GM21447 (cell line): ENCODE measurements around the gene TERC.

Source experiments
- ATAC-seq: cut with Tn5 transposase; IDR thresholded peaks from one replicate; pipeline ENCODE4 v1.9.1; 2021; ENCODE audit not compliant: unreplicated experiment

TERC gene

DNA sequence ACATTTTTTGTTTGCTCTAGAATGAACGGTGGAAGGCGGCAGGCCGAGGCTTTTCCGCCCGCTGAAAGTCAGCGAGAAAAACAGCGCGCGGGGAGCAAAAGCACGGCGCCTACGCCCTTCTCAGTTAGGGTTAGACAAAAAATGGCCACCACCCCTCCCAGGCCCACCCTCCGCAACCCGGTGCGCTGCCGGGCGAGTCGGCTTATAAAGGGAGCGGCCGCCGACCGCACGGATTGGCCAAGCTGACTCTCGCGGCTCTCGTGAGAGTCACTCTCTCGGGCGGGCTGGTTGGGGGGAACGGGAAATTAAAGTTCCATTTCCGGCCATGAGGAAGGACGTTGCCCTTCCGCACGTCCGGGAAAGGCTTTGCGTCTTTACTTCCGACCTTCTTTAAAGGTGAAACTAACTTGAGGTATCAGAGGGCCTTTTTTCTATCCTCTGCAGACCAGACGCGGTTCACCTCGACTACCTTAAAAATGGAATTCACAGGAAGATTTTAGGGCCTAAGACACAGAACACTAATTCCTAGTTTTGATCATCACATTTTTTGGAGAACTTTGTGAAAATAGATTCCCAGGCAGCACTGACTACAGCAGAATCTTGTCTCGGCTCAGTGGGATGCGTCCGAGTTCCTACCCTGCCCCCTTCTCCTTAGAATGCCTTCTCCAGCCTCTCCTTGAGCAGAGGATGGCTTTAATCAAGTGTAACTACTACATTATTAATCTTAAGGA lies at the start of gene TERC:
Gene TERC (minus strand): TSS at position 179 of the 731 bp plus-strand sequence.
- peak; percentile 63 for ATAC-seq

DNA sequence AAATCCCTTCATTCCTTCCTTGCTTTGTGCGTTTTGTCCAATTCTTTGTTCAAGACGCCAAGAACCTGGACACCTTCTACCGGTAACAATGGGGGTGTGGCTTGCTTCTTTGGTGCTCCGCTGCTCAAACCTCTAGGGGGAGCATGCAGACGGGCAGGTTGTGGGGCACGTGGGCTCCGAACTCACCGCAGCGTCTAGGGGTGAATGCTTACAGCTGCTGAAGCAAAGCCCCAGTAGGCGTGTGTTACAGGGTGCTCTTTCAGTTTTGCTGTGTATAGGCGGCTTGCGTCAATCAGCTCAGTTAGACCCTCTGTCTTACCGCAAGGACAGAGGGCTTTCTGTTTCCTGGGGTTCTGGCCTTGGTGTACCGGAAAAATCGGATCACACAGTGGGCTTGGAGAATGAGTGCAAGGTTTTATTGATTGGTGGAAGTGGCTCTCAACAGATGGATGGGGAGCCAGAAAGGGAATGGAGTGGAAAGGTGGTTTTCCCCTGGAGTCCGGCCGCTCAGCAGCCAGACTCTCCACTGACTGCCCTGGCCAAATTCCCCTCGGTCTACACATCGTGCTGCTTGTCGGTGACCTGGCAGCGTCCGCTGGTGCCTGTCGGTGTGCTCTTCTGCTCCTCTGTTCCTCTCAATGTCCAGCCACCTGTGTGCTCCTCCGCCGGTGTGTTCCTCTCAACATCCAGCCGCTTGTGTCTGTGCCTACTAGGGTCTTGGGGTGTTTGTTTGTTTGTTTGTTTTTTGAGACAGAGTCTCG lies 49.1 kb upstream of the TERC start:
- ATAC-seq: peak; percentile 82

DNA sequence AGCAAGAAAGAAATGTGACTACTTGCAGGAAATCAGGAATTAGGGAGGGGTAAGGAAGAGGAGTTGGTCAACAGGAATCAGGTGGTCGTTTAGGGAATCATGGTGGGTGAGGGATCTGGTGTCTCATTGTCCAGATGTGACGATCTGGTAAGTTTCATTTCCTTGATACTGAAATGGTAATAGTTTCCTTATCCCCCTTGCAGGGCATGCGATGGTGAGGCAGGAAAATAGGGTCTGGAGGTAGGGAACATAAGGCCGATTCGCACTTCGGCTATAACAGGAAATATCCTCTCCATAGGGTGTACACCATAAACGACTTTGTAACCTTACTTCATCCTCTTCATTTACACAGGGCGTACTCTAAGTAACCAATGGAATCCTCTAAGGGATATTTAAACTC lies 48.4 kb upstream of the TERC start:
- ATAC-seq: no peak

DNA sequence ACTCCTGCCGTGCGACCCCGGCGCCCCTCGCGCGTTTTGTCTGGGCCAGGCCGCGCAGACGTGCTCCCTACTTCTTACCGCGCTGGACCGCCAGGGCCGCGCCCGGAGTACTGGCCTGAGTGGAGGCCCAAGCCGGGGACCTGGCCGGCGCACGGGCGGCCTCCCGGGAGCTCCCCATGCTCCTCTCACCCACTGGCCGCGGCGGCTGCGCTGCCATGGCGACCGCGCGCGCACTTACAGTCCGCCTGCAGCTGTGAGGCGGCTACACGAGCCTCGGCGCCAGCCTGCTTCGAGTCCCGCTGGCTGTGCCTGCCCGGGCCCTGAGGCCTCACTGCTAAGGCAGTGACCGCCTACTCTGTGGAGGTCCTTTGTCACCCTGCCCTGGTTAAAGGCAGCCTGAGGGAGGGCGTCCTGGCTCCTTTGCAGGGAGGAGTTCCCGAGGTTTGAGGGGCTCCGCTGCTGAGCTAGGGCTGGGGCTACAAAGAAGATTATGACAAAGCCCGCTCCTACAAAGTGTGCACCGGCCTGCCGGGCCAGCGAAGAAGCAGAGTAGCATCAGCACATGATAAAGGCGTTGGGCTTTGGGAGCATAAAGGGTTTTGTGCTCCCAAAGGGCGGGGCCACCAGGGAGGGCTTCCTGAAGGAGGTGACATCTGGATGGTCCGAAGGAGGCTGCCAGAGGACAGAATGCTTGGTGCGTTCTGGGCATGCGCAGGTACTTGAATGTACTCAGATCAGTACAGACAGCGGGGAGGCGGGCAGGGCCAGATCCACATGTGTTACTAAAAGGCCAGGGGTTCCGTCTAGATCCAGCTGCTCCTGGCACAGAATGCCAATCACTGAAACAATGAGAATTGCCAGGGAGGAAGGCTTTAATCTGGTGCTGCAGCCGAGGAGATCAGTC lies 47.7 kb upstream of the TERC start, which contains the start of the genes LRRC34 and LRRIQ4:
Gene LRRC34 (minus strand): TSS at position 573 of the 904 bp plus-strand sequence. CDS start 356 bp downstream, at position 217.
Gene LRRIQ4 (plus strand): TSS at position 539 of the 904 bp plus-strand sequence. CDS start 9,052 bp downstream, outside the sequence.
- ATAC-seq: peak; percentile 63

DNA sequence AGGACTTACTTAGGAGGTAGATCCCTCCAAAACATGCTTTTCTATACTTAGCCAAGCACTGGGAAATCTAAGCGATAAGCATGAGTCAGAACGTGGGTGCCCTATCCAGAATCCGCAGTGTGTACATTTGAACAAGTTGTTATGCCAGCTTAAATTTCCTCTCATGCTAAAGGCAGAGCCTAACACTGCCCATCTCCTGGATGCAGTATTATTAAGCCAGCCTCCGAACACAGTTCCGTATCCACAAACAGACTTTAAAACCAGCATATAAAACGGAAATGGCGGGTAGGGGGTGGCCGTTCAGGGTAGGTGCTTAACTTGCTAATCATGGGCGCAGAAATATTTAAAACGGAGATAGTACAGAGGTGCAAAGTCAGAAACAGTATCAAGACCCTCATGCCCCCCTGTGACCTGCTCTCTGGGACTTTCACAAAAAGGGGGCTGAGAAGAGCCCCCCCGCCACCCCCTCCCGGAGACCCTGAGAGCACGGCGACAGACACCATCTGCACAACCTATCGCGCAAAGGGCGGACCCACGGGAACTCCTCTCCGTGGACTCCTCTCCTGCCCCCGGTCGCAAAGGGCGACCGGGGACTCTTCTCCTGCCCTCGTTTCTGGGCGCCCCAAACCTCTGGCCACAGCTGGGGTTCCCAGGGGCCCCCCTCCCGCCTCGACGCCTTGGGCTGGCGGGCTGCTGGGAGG lies 46.9 kb upstream of the TERC start:
- peak; percentile 7 for ATAC-seq

DNA sequence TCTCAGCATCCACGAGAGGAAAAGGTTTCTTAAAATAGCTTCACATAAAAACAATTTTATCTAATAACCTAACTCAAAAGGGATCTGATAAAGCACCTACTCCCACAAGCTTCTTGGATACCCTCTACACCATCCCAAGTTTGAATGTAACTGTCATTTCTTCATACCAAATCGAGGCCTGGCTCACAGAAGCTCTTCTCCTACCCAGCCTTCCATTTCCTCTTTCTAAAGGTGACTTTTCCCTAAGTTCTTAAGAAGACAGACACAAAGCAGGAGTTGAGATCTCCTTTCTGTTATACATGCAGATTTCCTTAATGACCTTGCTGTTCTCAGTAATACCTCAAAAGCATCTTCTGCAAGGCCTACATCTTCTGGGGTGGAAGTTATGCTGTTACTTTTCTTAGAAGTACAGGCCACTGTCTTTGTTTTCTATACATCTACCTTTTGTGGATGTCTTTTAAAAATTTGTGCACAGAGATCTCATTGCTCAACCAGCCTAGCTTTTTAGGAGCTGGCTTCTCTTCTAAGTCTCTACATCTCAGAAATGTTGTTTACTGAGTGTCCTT lies 44.5 kb upstream of the TERC start:
- ATAC-seq: no peak

DNA sequence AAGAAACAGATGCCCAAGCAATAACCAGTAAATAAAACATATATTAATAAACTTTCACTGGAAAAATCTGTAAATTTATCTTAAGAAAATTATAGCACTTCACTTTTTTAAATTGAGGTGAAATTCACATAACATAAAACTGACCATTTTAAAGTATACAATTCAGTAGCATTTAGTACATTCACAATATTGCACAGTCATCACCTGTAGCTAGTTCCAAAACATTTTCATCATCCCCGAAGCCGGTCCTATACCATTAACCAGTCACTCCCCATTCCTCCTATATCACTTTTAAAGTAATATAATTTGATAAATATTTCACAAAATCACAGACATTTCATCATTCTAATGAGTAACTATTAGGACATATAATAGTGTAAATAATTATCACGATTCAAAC lies 39.8 kb upstream of the TERC start:
- ATAC-seq: no peak

DNA sequence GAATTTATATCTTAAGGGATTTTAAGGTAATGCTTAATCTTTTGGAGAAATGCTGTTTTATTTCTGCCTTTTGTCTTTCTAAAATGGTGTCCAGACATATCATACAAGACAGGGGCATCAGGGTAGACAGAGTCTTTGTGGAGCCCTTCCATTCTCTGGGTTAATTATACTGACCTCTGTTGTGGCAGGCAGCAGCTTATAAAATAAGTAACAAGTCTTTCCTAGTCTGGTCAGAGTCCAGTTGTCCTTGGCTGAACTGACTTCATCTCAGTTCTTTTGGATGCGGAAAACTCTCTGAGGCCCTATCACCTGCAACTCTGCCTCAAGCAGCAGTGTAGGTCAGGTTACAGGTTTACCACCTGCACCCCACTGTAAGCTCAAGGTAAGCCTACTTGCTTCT lies 27.5 kb upstream of the TERC start:
- no peak for ATAC-seq

DNA sequence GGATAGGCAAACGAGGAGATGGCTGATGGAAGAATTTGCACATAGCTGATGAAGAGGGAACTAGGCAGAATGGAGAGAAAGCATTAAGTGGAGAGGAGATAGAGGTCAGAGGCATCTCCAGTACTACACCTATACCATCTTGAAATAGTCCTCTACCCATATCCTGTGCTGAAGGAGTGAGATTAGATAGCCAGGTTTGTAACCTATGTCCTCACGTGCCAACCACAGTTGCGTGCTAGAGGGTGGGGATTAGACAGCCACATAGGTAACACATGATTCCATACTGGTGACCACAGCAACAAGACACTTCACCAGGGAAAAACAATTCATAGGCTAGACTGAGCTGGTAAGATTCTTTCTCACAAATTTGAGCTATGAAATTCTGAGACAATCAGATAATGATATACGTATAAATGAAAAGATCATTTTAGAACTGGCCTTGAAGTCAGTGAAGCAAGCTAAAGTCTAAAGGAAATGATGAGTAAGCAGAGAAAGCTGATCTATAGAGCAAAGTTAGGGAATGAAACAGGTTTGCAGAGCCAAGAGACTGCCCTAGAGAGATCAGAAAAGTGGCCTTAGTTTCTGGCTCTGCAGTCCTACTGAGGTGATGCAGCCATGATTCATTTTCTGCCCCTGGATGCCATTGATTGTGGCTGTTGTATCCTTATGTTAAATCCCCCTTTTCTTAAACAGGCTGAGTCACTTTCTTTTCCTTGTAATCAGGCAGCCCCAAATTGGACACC lies 26.0 kb upstream of the TERC start:
- ATAC-seq: no peak

DNA sequence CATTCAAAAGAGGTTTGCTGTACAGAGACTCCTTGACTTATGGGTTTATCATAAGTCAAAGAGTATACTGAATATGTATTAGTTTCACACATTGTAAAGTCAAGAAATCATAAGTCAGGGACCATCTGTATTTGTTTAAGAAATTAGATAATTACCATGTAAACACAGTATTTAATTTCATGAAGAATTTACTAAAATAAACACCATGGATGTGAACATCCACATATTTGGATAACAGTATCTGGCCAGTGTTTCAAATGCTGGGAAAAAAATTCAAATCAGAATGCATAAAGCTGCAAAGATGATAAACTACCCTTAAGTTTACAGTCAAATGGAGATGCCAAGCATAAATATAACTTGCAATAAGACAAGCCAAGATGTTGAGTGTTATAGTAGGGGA lies 25.4 kb upstream of the TERC start:
- no peak for ATAC-seq

DNA sequence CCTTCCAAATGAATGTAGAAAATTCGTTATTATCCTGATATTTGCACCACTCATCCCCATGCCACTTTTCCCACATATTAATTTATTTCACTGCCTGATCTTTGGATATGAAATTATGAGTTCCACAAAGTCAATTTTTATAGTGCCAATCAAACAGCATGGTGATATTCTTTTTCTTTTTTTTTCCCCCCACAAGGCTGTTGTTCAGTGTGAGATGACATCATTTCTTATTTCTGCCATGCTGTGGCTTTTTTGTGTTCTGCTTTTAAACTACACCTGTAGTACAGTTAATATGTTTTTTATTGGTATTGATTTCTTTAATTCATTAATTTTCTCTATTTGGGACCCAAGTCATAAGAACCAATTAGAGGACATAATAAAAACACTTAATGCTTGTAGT lies 22.9 kb upstream of the TERC start:
- ATAC-seq: no peak

DNA sequence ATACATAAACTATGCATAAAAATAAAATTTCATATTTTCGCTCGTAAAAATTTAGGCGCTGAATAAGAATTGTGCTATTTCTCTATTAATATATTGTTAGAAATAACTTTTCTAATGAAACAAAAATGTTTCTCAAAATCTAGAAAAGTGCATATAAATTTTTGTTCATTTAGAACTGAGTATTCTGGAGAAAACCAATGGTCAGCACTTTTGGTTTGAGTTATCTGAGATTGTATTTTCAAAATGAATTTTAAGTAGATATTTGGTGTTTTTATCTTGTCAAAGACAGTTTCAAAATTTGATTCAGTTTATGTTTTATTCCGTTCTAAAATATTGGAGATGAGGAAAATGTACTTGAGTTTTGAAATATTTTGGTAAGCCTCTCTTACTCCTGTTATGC lies 22.3 kb upstream of the TERC start:
- ATAC-seq: no peak

DNA sequence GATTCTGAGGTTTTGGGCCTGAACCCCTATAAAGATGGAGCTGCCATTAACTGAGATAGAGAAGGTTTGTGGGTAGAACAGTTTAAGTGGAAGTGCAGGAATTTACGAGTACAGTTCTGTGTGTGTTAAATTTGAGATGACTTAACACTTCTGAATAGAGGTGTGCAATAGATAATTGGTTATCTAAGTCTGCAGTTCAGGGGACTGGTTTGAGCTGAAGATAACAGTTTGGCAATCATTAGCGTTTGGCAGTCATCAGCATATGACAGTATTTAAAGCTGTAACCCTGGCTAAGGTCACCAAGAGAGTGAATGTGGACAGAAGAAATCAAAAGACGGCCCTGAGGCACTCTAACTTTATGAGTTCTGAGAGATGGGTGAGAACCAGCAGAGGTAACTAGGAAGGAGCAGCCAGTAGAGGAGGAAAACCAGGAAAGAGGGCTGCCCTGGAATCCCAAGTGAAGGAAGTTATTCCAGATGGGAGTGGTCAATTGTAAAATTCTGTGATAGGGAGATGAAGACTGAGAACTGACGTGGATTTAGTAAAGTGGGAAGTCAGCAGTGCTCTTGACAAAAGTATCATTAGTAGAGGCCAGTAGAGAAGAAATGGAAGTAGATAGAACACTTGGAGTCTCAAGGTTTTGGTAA lies 16.5 kb upstream of the TERC start:
- no peak for ATAC-seq

DNA sequence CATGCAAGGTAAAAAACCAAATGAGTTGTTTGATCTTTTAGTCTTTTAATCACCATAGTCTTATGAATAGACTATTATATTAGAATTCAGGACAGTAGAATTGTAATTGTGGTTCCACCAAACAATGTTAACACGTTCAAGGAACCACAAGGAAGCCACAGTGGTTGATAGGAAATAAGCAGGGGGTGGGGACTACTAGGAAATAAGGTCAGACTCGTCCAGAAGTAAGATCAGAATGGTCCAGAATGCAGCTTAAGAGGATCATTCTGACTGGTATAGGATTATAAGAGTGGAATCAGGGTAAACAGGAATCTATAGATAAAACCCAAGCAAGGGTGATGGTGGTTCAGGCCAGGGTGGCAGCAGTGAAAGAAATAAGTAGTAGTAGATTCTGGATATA lies 15.9 kb upstream of the TERC start:
- ATAC-seq: no peak

DNA sequence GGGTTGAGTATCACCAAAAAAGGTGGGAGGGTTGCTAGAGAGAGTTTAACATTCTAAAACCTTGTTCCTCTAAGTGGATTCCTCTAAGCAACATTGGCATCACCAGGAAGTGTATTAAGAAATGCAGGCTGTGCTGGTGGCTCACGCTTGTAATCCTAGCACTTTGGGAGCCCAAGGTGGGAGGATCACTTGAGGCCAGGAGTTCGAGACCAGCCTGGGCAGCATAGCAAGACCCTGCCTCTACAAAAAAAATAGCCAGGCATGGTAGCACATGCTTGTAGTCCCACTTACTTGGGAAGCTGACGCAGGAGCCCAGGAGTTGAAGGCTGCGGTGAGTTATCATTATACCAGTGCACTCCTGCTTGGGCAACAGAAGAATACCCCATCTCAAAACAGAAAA lies 13.0 kb upstream of the TERC start:
- no peak for ATAC-seq

DNA sequence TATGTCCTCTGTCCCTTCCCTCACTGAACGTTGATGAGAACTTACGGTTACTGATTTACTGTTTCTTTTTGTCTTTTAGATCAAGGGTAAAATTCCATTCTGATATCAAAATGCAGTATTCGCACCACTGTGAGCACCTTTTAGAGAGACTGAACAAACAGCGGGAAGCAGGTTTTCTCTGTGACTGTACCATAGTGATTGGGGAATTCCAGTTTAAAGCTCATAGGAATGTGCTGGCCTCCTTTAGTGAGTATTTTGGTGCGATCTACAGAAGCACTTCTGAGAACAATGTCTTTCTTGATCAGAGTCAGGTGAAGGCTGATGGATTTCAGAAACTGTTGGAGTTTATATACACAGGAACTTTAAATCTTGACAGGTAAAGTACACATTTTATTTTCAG lies 9.3 kb upstream of the TERC start:
- no peak for ATAC-seq

DNA sequence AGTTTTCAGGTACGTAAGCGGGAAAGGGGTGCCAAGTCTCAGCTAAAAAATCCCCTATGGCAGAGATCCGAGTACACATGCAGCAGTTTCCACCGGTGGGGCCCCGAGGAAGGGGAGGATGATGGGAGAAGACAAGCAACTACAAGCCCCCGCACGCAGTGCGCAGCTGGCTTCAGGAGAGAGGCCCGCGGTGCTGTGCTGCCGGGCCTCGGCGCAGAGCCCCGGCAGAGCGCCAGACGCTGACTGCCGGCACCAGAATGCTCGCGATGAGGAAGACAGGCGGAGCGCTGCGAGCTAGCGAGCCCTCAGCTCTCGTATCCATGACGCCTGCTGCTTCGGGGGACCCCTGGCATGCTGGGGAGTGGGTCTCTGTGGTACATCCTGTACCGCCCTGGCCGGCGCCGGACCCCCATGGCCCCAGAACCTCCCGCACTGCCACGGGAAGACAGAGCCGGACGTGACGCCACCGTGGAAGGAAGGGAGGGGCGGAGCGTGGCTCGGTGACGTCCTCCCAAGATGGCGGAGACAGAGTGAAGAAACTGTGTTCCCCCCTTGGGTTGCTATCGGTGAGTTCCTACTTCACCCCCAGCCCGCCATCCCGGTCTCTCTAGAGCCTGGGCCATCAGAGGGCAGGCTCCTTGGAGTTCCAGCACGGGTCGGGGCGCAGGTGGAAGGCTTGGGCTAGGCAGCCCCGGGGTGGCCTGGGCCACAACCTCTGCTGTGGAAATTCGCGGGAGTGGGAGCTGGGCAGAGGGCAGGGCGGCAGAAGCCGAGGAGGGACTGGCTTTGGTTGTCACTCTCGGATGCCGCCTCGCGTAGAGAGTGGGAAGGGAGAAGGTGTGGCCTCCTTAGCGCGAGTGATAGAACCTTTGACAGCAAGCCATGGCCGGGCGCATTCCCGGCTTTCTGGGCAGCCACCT lies 8.3 kb upstream of the TERC start, which contains the start of gene MYNN:
Gene MYNN (plus strand): TSS at position 500 of the 920 bp plus-strand sequence. CDS start 900 bp downstream, outside the sequence.
- ATAC-seq: peak; percentile 82
